CD14-positive monocyte (primary cell): ENCODE measurements around the gene KPNA5. TPM values are rescaled to one million over a fixed set of nuclear protein-coding genes. Genes with fewer than 3 reads are reported as not detected.
A peak's percentile ranks its signal among the peaks of the same experiment; 100 is the strongest.

Experiments used
- DNase-seq, 3 donors: peaks; one replicate each; pipeline ENCODE4 v3.0.0-alpha.2; 2011 to 2022
- H2AFZ ChIP-seq: 2 replicates; pipeline ENCODE4 v1.6.0; 2012; ENCODE audit warnings: mild to moderate bottlenecking, low read depth, low read length, inconsistent platforms; ENCODE audit not compliant: insufficient read depth, poor library complexity, severe bottlenecking
- H3K27ac ChIP-seq, 2 donors: 1 replicate in 1 of 2; 2 replicates in 1 of 2; pipeline ENCODE4 v1.5.1; 2012 to 2013; ENCODE audit warnings: low read length in 2 of 2, control low read depth in 1 of 2, inconsistent platforms in 1 of 2, low read depth in 1 of 2, mild to moderate bottlenecking in 1 of 2
- H3K27me3 ChIP-seq, 2 donors: one replicate each; pipeline versions ENCODE4 v1.6.0 to v1.6.1; 2011 to 2013; ENCODE audit warnings: low read length in 2 of 2; ENCODE audit not compliant: control insufficient read depth in 2 of 2, insufficient read depth in 2 of 2
- H3K36me3 ChIP-seq, 2 donors: replicated peaks in 1 of 2; 1 replicate in 1 of 2; 2 replicates in 1 of 2; pipeline versions ENCODE4 v1.5.1 to v1.6.1; 2012 to 2013; ENCODE audit warnings: low read length in 2 of 2, control low read depth in 1 of 2, inconsistent platforms in 1 of 2, mild to moderate bottlenecking in 1 of 2; ENCODE audit not compliant: insufficient read depth in 2 of 2, control insufficient read depth in 1 of 2
- H3K4me1 ChIP-seq, 2 donors: 1 replicate in 1 of 2; 2 replicates in 1 of 2; pipeline versions ENCODE4 v1.5.1 to v1.6.1; 2012 to 2013; ENCODE audit warnings: low read length in 2 of 2, control low read depth in 1 of 2, inconsistent platforms in 1 of 2, mild to moderate bottlenecking in 1 of 2, moderate library complexity in 1 of 2; ENCODE audit not compliant: insufficient read depth in 2 of 2, control insufficient read depth in 1 of 2
- H3K4me2 ChIP-seq: replicated peaks from 2 replicates; pipeline ENCODE3; 2012; ENCODE audit warnings: low read length, moderate library complexity, mild to moderate bottlenecking; ENCODE audit not compliant: poor library complexity, severe bottlenecking; ENCODE audit errors: extremely low read depth
- H3K4me3 ChIP-seq, 3 experiments: fragments of 200-600 bp in 1 of 3; sonication (generic) in 1 of 3; replicated peaks in 1 of 3; 1 replicate in 2 of 3; 2 replicates in 1 of 3; pipeline ENCODE4 v1.5.1; 2011 to 2013; ENCODE audit warnings: low read length in 3 of 3, mild to moderate bottlenecking in 3 of 3, control low read depth in 2 of 3, low read depth in 2 of 3, inconsistent platforms in 1 of 3, moderate library complexity in 1 of 3
- H3K79me2 ChIP-seq: 2 replicates; pipeline ENCODE4 v1.6.0; 2012; ENCODE audit warnings: mild to moderate bottlenecking, control low read depth, inconsistent platforms, low read length, moderate library complexity; ENCODE audit not compliant: insufficient read depth
- H3K9ac ChIP-seq: 2 replicates; pipeline ENCODE4 v1.6.0; 2017; ENCODE audit warnings: low read length, mild to moderate bottlenecking; ENCODE audit not compliant: insufficient read depth, poor library complexity, severe bottlenecking
- H3K9me3 ChIP-seq, 2 donors: replicated peaks in 1 of 2; 1 replicate in 1 of 2; 2 replicates in 1 of 2; pipeline versions ENCODE4 v1.5.1 to v1.6.1; 2012 to 2013; ENCODE audit warnings: low read length in 2 of 2, control low read depth in 1 of 2; ENCODE audit not compliant: control insufficient read depth in 1 of 2, insufficient read depth in 1 of 2
- H4K20me1 ChIP-seq: 2 replicates; pipeline ENCODE4 v1.6.0; 2012; ENCODE audit warnings: mild to moderate bottlenecking, low read length, control low read depth, moderate library complexity; ENCODE audit not compliant: insufficient read depth
- H3K27ac Mint-ChIP-seq, 7 donors: one replicate each; pipeline ENCODE4 v1.8.0; 2020; ENCODE audit warnings: mild to moderate bottlenecking in 7 of 7, mixed read lengths in 7 of 7, moderate library complexity in 6 of 7, inconsistent platforms in 2 of 7
- H3K27me3 Mint-ChIP-seq, 3 donors: one replicate each; pipeline ENCODE4 v1.8.0; 2021 to 2022; ENCODE audit warnings: low read depth in 3 of 3, mild to moderate bottlenecking in 3 of 3, mixed read lengths in 3 of 3, moderate library complexity in 3 of 3, inconsistent platforms in 1 of 3
- H3K36me3 Mint-ChIP-seq, 2 donors: one replicate each; pipeline ENCODE4 v1.8.0; 2020; ENCODE audit warnings: mixed read lengths in 2 of 2, inconsistent platforms in 1 of 2, mild to moderate bottlenecking in 1 of 2
- H3K4me1 Mint-ChIP-seq: one replicate; pipeline ENCODE4 v1.8.0; 2020; ENCODE audit warnings: mild to moderate bottlenecking, mixed read lengths
- H3K4me3 Mint-ChIP-seq, 2 donors: one replicate each; pipeline ENCODE4 v1.8.0; 2020; ENCODE audit warnings: mild to moderate bottlenecking in 2 of 2, mixed read lengths in 2 of 2, moderate library complexity in 1 of 2
- H3K9me3 Mint-ChIP-seq, 7 donors: one replicate each; pipeline ENCODE4 v1.8.0; 2020 to 2022; ENCODE audit warnings: mixed read lengths in 7 of 7, mild to moderate bottlenecking in 6 of 7, moderate library complexity in 6 of 7, inconsistent platforms in 2 of 7
- CTCF ChIP-seq: fragments of 200-600 bp; IDR thresholded peaks from one replicate; pipeline ENCODE4 v1.8.0; 2022; ENCODE audit warnings: antibody characterized with exemption, mild to moderate bottlenecking
- WGBS: methylation state at CpG from one replicate; pipeline ENCODE4 v1.1.5; 2013; ENCODE audit warnings: missing lambda C conversion rate; ENCODE audit not compliant: insufficient coverage; 5-methylcytosine and 5-hydroxymethylcytosine counted together
- intact Hi-C, 2 donors: fragments of 100-400 bp; cut with micrococcal nuclease; formaldehyde crosslinking; loops; one replicate each; pipeline versions ENCODE4 v1.15.0 to v1.15.1; 2023
- polyA plus RNA-seq, 3 donors: library from polyadenylated mRNA; depleted of rRNA in 1 of 3; unstranded in 2 of 3; stranded (reverse) in 1 of 3; fragments of 300-500 nt in 2 of 3; fragments of >200 nt in 1 of 3; fragmentation: Illumina TruSeq in 2 of 3; gene quantifications; 1 replicate in 2 of 3; 2 replicates in 1 of 3; pipeline ENCODE4 v1.2.3, GENCODE V29; 2012 to 2021

Gene KPNA5
- polyA plus RNA-seq, 3 donors = 1.7 to 2.9 (median 2.3) TPM

GRCh38 chr6:116676021-116676420 lies 5.0 kb upstream of the KPNA5 start:
- Histone ChIP-seq H4K20me1 (no peaks in the 10 kb centered on the region), H2AFZ (no peak overlapping the region), H3K27ac (no peak overlapping the region), H3K4me3 (no peak overlapping the region), H3K27me3 (no peaks in the 10 kb centered on the region), H3K4me2 (no peak overlapping the region), H3K79me2 (no peaks in the 10 kb centered on the region), H3K36me3 (no peaks in the 10 kb centered on the region), H3K9me3 (no peaks in the 10 kb centered on the region), H3K4me1 (peaks cover 6 to 7% of the 10 kb centered on the region in 2 donors), H3K9ac (no peak overlapping the region)
- Mint-ChIP-seq H3K27me3 (peaks cover 0 to 5% (median 3%) of the 10 kb centered on the region in 3 donors), H3K4me1 (peaks cover 8% of the 10 kb centered on the region), H3K27ac (no peak overlapping the region), H3K9me3 (no peaks in the 10 kb centered on the region), H3K4me3 (no peak overlapping the region), H3K36me3 (no peaks in the 10 kb centered on the region)
- DNase-seq = no peak
- intact Hi-C loops = no loop called here
- 100% methylated on average over 1 of the region's 1 CpG for WGBS
- no peak for TF ChIP-seq CTCF

GRCh38 chr6:116682334-116682712 lies 1.3 kb downstream of the KPNA5 start:
- no peaks in the 10 kb centered on the region for H3K36me3 ChIP-seq
- H3K36me3 Mint-ChIP-seq = peaks cover 11 to 13% of the 10 kb centered on the region in 2 donors
- peak overlapping the region in 1 of 2 donors; percentile 40 for H3K27ac ChIP-seq
- H2AFZ ChIP-seq = peak overlapping the region; percentile 46
- H3K27me3 Mint-ChIP-seq = peaks cover 0 to 4% (median 2%) of the 10 kb centered on the region in 3 donors
- no peak overlapping the region for H3K9ac ChIP-seq
- H3K27me3 ChIP-seq = no peaks in the 10 kb centered on the region
- H3K4me2 ChIP-seq = peak overlapping the region; percentile 89
- no peak for TF ChIP-seq CTCF
- H3K4me3 Mint-ChIP-seq = peak overlapping the region; percentile 81 to 87
- peaks cover 24% of the 10 kb centered on the region for H3K79me2 ChIP-seq
- no CpG with 5 or more reads among the region's 5 CpGs for WGBS
- peaks cover 0 to 2% (median 0%) of the 10 kb centered on the region in 7 donors for H3K9me3 Mint-ChIP-seq
- no peaks in the 10 kb centered on the region for H4K20me1 ChIP-seq
- peaks cover 21 to 24% of the 10 kb centered on the region in 2 donors for H3K4me1 ChIP-seq
- DNase-seq = peak; percentile 34 to 61 (median 56)
- H3K4me1 Mint-ChIP-seq = peaks cover 33% of the 10 kb centered on the region
- H3K4me3 ChIP-seq = peak overlapping the region; percentile 1 to 90 (median 62)
- peak overlapping the region; percentile 23 to 89 (median 82) for H3K27ac Mint-ChIP-seq
- intact Hi-C loops = no loop called here
- H3K9me3 ChIP-seq = no peaks in the 10 kb centered on the region
